Body of pancreas (tissue), 4 donors: ENCODE measurements around the gene PTPN12.

Experiments
- POLR2A ChIP-seq, 3 donors: fragments of 450-650 bp; IDR thresholded peaks; one replicate each; pipeline ENCODE4 v1.6.1; 2016; ENCODE audit warnings: antibody characterized with exemption in 3 of 3, mild to moderate bottlenecking in 2 of 3
- TF ChIP-seq, protein P1 (sequence below), 7 experiments: fragments of 450-650 bp in 4 of 7; fragments of 200-600 bp in 3 of 7; sonication (generic) in 3 of 7; IDR thresholded peaks; one replicate each; pipeline ENCODE4 v1.5.1; 2016 to 2019; ENCODE audit warnings: antibody characterized with exemption in 7 of 7

DNA sequence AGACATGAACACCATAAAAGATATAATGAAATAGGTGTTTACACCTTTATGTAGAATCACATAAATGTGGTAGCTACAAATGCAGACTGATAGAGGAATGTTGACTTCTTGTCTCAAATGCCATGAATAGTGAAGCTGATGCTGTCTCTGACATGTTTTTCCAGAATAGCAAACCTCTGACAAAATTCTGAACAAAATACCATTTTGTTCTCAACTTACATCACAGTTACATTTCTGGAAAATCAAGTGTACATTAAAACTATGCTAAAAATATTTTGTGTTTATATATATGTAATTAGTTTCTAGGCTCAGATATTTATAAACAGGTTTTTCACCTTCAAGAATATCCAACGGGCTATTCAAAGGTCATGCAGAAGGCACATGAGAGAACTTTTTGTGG lies 16.8 kb upstream of the PTPN12 start:
- TF ChIP-seq, protein P1, sequence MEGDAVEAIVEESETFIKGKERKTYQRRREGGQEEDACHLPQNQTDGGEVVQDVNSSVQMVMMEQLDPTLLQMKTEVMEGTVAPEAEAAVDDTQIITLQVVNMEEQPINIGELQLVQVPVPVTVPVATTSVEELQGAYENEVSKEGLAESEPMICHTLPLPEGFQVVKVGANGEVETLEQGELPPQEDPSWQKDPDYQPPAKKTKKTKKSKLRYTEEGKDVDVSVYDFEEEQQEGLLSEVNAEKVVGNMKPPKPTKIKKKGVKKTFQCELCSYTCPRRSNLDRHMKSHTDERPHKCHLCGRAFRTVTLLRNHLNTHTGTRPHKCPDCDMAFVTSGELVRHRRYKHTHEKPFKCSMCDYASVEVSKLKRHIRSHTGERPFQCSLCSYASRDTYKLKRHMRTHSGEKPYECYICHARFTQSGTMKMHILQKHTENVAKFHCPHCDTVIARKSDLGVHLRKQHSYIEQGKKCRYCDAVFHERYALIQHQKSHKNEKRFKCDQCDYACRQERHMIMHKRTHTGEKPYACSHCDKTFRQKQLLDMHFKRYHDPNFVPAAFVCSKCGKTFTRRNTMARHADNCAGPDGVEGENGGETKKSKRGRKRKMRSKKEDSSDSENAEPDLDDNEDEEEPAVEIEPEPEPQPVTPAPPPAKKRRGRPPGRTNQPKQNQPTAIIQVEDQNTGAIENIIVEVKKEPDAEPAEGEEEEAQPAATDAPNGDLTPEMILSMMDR (IDR thresholded peaks at IDR 0.05): no peak
- TF ChIP-seq POLR2A (IDR thresholded peaks at IDR 0.05): no peak
